ENCODE data around the gene COL19A1.
"Not testable (repeated sequence)": the region's sequence is repeated elsewhere in the genome, so short reads cannot be mapped to it uniquely, and the experiment has no call there.

Gene COL19A1

GRCh38 chr6:69880601-69881000 is 14.2 kb downstream of the COL19A1 start:
- Histone ChIP-seq H3K36me3 (ENCODE audit: control insufficient read depth in 1 of 2, insufficient read depth in 2 of 2, low read length in 2 of 2) (no peaks in the 10 kb centered on the region), H3K9me3 (ENCODE audit: control insufficient read depth in 1 of 2, low read length in 2 of 2) (no peaks in the 10 kb centered on the region), H3K27ac (ENCODE audit: low read depth, low read length) (no peak overlapping the region), H3K4me3 (ENCODE audit: low read depth in 1 of 2, low read length in 2 of 2) (no peak overlapping the region), H3K9ac (ENCODE audit: low read depth in 1 of 2, low read length in 2 of 2) (no peak overlapping the region), H3K4me1 (ENCODE audit: control insufficient read depth in 1 of 2, insufficient read depth in 2 of 2, low read length in 2 of 2) (no peaks in the 10 kb centered on the region), H3K27me3 (ENCODE audit: control insufficient read depth in 1 of 2, insufficient read depth in 2 of 2, low read length in 2 of 2) (no peaks in the 10 kb centered on the region)

- H3K4me3 ChIP-seq (ENCODE audit: low read depth in 1 of 2, low read length in 2 of 2), result no peak overlapping the region
- no peak overlapping the region for H3K9ac ChIP-seq (ENCODE audit: low read depth in 1 of 2, low read length in 2 of 2)
- no peak overlapping the region for H3K27ac ChIP-seq (ENCODE audit: low read depth, low read length)
- H3K4me1 ChIP-seq (ENCODE audit: control insufficient read depth in 1 of 2, insufficient read depth in 2 of 2, low read length in 2 of 2), result no peaks in the 10 kb centered on the region
- H3K36me3 ChIP-seq (ENCODE audit: control insufficient read depth in 1 of 2, insufficient read depth in 2 of 2, low read length in 2 of 2), result no peaks in the 10 kb centered on the region
- no peaks in the 10 kb centered on the region for H3K27me3 ChIP-seq (ENCODE audit: control insufficient read depth in 1 of 2, insufficient read depth in 2 of 2, low read length in 2 of 2)
- no peaks in the 10 kb centered on the region for H3K9me3 ChIP-seq (ENCODE audit: control insufficient read depth in 1 of 2, low read length in 2 of 2)
Measured at GRCh38 chr6:69881322-69882151, 15.2 kb downstream of the COL19A1 start.

GRCh38 chr6:69883551-69883950 is 17.2 kb downstream of the COL19A1 start:
- H3K36me3 ChIP-seq (ENCODE audit: control insufficient read depth in 1 of 2, insufficient read depth in 2 of 2, low read length in 2 of 2), result no peaks in the 10 kb centered on the region
- H3K27ac ChIP-seq (ENCODE audit: low read depth, low read length), result no peak overlapping the region
- no peak overlapping the region for H3K4me3 ChIP-seq (ENCODE audit: low read depth in 1 of 2, low read length in 2 of 2)
- H3K27me3 ChIP-seq (ENCODE audit: control insufficient read depth in 1 of 2, insufficient read depth in 2 of 2, low read length in 2 of 2), result no peaks in the 10 kb centered on the region
- no peak overlapping the region for H3K9ac ChIP-seq (ENCODE audit: low read depth in 1 of 2, low read length in 2 of 2)
- H3K4me1 ChIP-seq (ENCODE audit: control insufficient read depth in 1 of 2, insufficient read depth in 2 of 2, low read length in 2 of 2), result no peaks in the 10 kb centered on the region
- H3K9me3 ChIP-seq (ENCODE audit: control insufficient read depth in 1 of 2, low read length in 2 of 2), result no peaks in the 10 kb centered on the region

- H3K4me1 ChIP-seq (ENCODE audit: control insufficient read depth in 1 of 2, insufficient read depth in 2 of 2, low read length in 2 of 2), result no peaks in the 10 kb centered on the region
- H3K9ac ChIP-seq (ENCODE audit: low read depth in 1 of 2, low read length in 2 of 2), result no peak overlapping the region
- no peaks in the 10 kb centered on the region for H3K9me3 ChIP-seq (ENCODE audit: control insufficient read depth in 1 of 2, low read length in 2 of 2)
- H3K27me3 ChIP-seq (ENCODE audit: control insufficient read depth in 1 of 2, insufficient read depth in 2 of 2, low read length in 2 of 2), result no peaks in the 10 kb centered on the region
- no peaks in the 10 kb centered on the region for H3K36me3 ChIP-seq (ENCODE audit: control insufficient read depth in 1 of 2, insufficient read depth in 2 of 2, low read length in 2 of 2)
- no peak overlapping the region for H3K27ac ChIP-seq (ENCODE audit: low read depth, low read length)
- H3K4me3 ChIP-seq (ENCODE audit: low read depth in 1 of 2, low read length in 2 of 2), result no peak overlapping the region
Measured at GRCh38 chr6:69884231-69884630, 17.9 kb downstream of the COL19A1 start.

GRCh38 chr6:69887026-69887425 is 20.7 kb downstream of the COL19A1 start:
- Histone ChIP-seq H3K4me3 (ENCODE audit: low read depth in 1 of 2, low read length in 2 of 2) (no peak overlapping the region), H3K36me3 (ENCODE audit: control insufficient read depth in 1 of 2, insufficient read depth in 2 of 2, low read length in 2 of 2) (no peaks in the 10 kb centered on the region), H3K27me3 (ENCODE audit: control insufficient read depth in 1 of 2, insufficient read depth in 2 of 2, low read length in 2 of 2) (no peaks in the 10 kb centered on the region)

GRCh38 chr6:69887714-69888345 is 21.5 kb downstream of the COL19A1 start:
- Histone ChIP-seq H3K4me1 (ENCODE audit: control insufficient read depth in 1 of 2, insufficient read depth in 2 of 2, low read length in 2 of 2) (no peaks in the 10 kb centered on the region), H3K4me3 (ENCODE audit: low read depth in 1 of 2, low read length in 2 of 2) (no peak overlapping the region), H3K36me3 (ENCODE audit: control insufficient read depth in 1 of 2, insufficient read depth in 2 of 2, low read length in 2 of 2) (no peaks in the 10 kb centered on the region), H3K9me3 (ENCODE audit: control insufficient read depth in 1 of 2, low read length in 2 of 2) (no peaks in the 10 kb centered on the region), H3K27me3 (ENCODE audit: control insufficient read depth in 1 of 2, insufficient read depth in 2 of 2, low read length in 2 of 2) (no peaks in the 10 kb centered on the region), H3K9ac (ENCODE audit: low read depth in 1 of 2, low read length in 2 of 2) (no peak overlapping the region), H3K27ac (ENCODE audit: low read depth, low read length) (no peak overlapping the region)

More at GRCh38 chr6:69887026-69887425, 20.7 kb downstream of the COL19A1 start:
- H3K9ac ChIP-seq (ENCODE audit: low read depth in 1 of 2, low read length in 2 of 2), result no peak overlapping the region
- H3K27ac ChIP-seq (ENCODE audit: low read depth, low read length), result no peak overlapping the region
- H3K9me3 ChIP-seq (ENCODE audit: control insufficient read depth in 1 of 2, low read length in 2 of 2), result no peaks in the 10 kb centered on the region
- H3K4me1 ChIP-seq (ENCODE audit: control insufficient read depth in 1 of 2, insufficient read depth in 2 of 2, low read length in 2 of 2), result no peaks in the 10 kb centered on the region

GRCh38 chr6:69888482-69889233 is 22.3 kb downstream of the COL19A1 start:
- Histone ChIP-seq H3K4me3 (ENCODE audit: low read depth in 1 of 2, low read length in 2 of 2) (no peak overlapping the region), H3K9ac (ENCODE audit: low read depth in 1 of 2, low read length in 2 of 2) (no peak overlapping the region), H3K9me3 (ENCODE audit: control insufficient read depth in 1 of 2, low read length in 2 of 2) (no peaks in the 10 kb centered on the region), H3K27me3 (ENCODE audit: control insufficient read depth in 1 of 2, insufficient read depth in 2 of 2, low read length in 2 of 2) (no peaks in the 10 kb centered on the region), H3K27ac (ENCODE audit: low read depth, low read length) (no peak overlapping the region), H3K4me1 (ENCODE audit: control insufficient read depth in 1 of 2, insufficient read depth in 2 of 2, low read length in 2 of 2) (no peaks in the 10 kb centered on the region), H3K36me3 (ENCODE audit: control insufficient read depth in 1 of 2, insufficient read depth in 2 of 2, low read length in 2 of 2) (no peaks in the 10 kb centered on the region)

- not testable (repeated sequence) for H3K27me3 ChIP-seq (ENCODE audit: control insufficient read depth in 1 of 2, insufficient read depth in 2 of 2, low read length in 2 of 2); H3K9me3 ChIP-seq (ENCODE audit: control insufficient read depth in 1 of 2, low read length in 2 of 2); H3K4me3 ChIP-seq (ENCODE audit: low read depth in 1 of 2, low read length in 2 of 2); H3K36me3 ChIP-seq (ENCODE audit: control insufficient read depth in 1 of 2, insufficient read depth in 2 of 2, low read length in 2 of 2); H3K4me1 ChIP-seq (ENCODE audit: control insufficient read depth in 1 of 2, insufficient read depth in 2 of 2, low read length in 2 of 2); H3K27ac ChIP-seq (ENCODE audit: low read depth, low read length); H3K9ac ChIP-seq (ENCODE audit: low read depth in 1 of 2, low read length in 2 of 2)
Measured at GRCh38 chr6:69889234-69889974, 23.0 kb downstream of the COL19A1 start.

- H3K4me1 ChIP-seq (ENCODE audit: control insufficient read depth in 1 of 2, insufficient read depth in 2 of 2, low read length in 2 of 2); H3K27me3 ChIP-seq (ENCODE audit: control insufficient read depth in 1 of 2, insufficient read depth in 2 of 2, low read length in 2 of 2); H3K4me3 ChIP-seq (ENCODE audit: low read depth in 1 of 2, low read length in 2 of 2); H3K36me3 ChIP-seq (ENCODE audit: control insufficient read depth in 1 of 2, insufficient read depth in 2 of 2, low read length in 2 of 2); H3K9me3 ChIP-seq (ENCODE audit: control insufficient read depth in 1 of 2, low read length in 2 of 2); H3K9ac ChIP-seq (ENCODE audit: low read depth in 1 of 2, low read length in 2 of 2); H3K27ac ChIP-seq (ENCODE audit: low read depth, low read length): not testable (repeated sequence)
Measured at GRCh38 chr6:69892561-69892960, 26.2 kb downstream of the COL19A1 start.

All from duodenal mucosa (tissue), 2 donors.